Panc1 (cell line): Measurements from ENCODE around the gene CALHM1. TPM values are rescaled to one million over a fixed set of nuclear protein-coding genes. Genes with fewer than 3 reads are reported as not detected.

Experiments used
- ATAC-seq: fragments of 200-7000 bp; cut with Tn5 transposase; 2 replicates; pipeline ENCODE4 v1.9.1; 2020; ENCODE audit warnings: mild to moderate bottlenecking, moderate library complexity
- BruUV-seq: library from RNA; stranded (reverse); fragments of 400-500 nt; replicated peaks from 2 replicates; lab custom pipeline; 2021; lab: Mats Ljungman, UMichigan
- CTCF ChIA-PET: fragments of 300-600 bp; sonication (Branson Sonifier 250); formaldehyde crosslinking; loops from one replicate; lab custom pipeline; 2022; ENCODE audit warnings: antibody characterized with exemption; lab: Charles Lee
- POLR2A ChIA-PET: fragments of 300-600 bp; sonication (Branson Sonifier 250); formaldehyde crosslinking; loops from one replicate; lab custom pipeline; 2022; ENCODE audit warnings: antibody characterized with exemption; lab: Charles Lee
- DNase-seq: peaks from one replicate; pipeline ENCODE4 v3.0.0-alpha.2; 2010; ENCODE audit warnings: low read depth, low spot score
- H3K27ac ChIP-seq: 2 replicates; pipeline ENCODE4 v1.5.1; 2011; ENCODE audit warnings: mild to moderate bottlenecking, low read length, inconsistent platforms
- H3K27me3 ChIP-seq: fragments of 200-500 bp; sonication (Bioruptor generic); 2 replicates; pipeline ENCODE4 v1.6.0; 2014; ENCODE audit warnings: low read length, inconsistent platforms; ENCODE audit not compliant: control insufficient read depth, insufficient read depth
- H3K36me3 ChIP-seq: fragments of 200-500 bp; sonication (Bioruptor generic); 2 replicates; pipeline ENCODE4 v1.5.1; 2014; ENCODE audit warnings: inconsistent platforms, mild to moderate bottlenecking, low read length, moderate library complexity; ENCODE audit not compliant: control insufficient read depth, insufficient read depth
- H3K4me1 ChIP-seq: 2 replicates; pipeline ENCODE4 v1.5.1; 2011; ENCODE audit warnings: inconsistent platforms, mild to moderate bottlenecking, low read length, moderate library complexity; ENCODE audit not compliant: control insufficient read depth, insufficient read depth
- H3K4me3 ChIP-seq, 2 experiments: 2 replicates each; pipeline ENCODE4 v1.5.1; 2011 to 2012; ENCODE audit warnings: low read depth in 2 of 2, low read length in 2 of 2, mild to moderate bottlenecking in 2 of 2, inconsistent platforms in 1 of 2, moderate library complexity in 1 of 2
- H3K9me3 ChIP-seq: fragments of 200-500 bp; sonication (Bioruptor generic); 2 replicates; pipeline ENCODE4 v1.5.1; 2014; ENCODE audit warnings: low read depth, mild to moderate bottlenecking, inconsistent platforms, low read length, moderate library complexity; ENCODE audit not compliant: control insufficient read depth, insufficient read depth
- POLR2AphosphoS5 ChIP-seq: IDR thresholded peaks from 2 replicates; pipeline ENCODE4 v1.6.1; 2012; ENCODE audit warnings: mild to moderate bottlenecking, low read depth, low read length, moderate library complexity
- SIN3A ChIP-seq: IDR thresholded peaks from 2 replicates; pipeline ENCODE4 v1.6.1; 2012; ENCODE audit warnings: low read depth, mild to moderate bottlenecking, low read length, moderate library complexity, borderline replicate concordance; ENCODE audit not compliant: insufficient read depth
- TCF7L2 ChIP-seq: IDR thresholded peaks from 2 replicates; pipeline ENCODE4 v1.6.1; 2011; ENCODE audit warnings: mild to moderate bottlenecking, low read depth, low read length, inconsistent platforms
- in situ Hi-C: cut with HindIII; loops from 2 replicates; pipeline ENCODE4 v1.10.0; 2016; ENCODE audit warnings: low sequenced_read_pairs, low pct_unique_long_range_greater_than_20kb
- intact Hi-C: fragments of 100-400 bp; cut with micrococcal nuclease; formaldehyde crosslinking; loops from one replicate; pipeline ENCODE4 v1.10.0; 2022; ENCODE audit not compliant: unreplicated experiment
- total RNA-seq: library from RNA; stranded (reverse); gene quantifications from one replicate; pipeline ENCODE4 v1.2.1, GENCODE V29; 2021; ENCODE audit not compliant: unreplicated experiment
- TF ChIP-seq, protein P1 (sequence below), 2 experiments: IDR thresholded peaks; 2 replicates each; pipeline ENCODE4 v1.6.1; 2011 to 2012; ENCODE audit warnings: low read depth in 2 of 2, control low read depth in 1 of 2, low read length in 1 of 2, mild to moderate bottlenecking in 1 of 2, moderate library complexity in 1 of 2; ENCODE audit not compliant: insufficient read depth in 1 of 2
- TF ChIP-seq, protein P2 (sequence below): fragments of 450-650 bp; IDR thresholded peaks from 2 replicates; pipeline ENCODE4 v1.5.1; 2017; ENCODE audit warnings: mild to moderate bottlenecking

Gene CALHM1
- total RNA-seq, 1 experiment from 2014 or later: not detected

- H3K4me3 ChIP-seq: no peak overlapping the region
- TF ChIP-seq TCF7L2 (no peak), POLR2AphosphoS5 (no peak), SIN3A (no peak)
- TF ChIP-seq, protein P1, sequence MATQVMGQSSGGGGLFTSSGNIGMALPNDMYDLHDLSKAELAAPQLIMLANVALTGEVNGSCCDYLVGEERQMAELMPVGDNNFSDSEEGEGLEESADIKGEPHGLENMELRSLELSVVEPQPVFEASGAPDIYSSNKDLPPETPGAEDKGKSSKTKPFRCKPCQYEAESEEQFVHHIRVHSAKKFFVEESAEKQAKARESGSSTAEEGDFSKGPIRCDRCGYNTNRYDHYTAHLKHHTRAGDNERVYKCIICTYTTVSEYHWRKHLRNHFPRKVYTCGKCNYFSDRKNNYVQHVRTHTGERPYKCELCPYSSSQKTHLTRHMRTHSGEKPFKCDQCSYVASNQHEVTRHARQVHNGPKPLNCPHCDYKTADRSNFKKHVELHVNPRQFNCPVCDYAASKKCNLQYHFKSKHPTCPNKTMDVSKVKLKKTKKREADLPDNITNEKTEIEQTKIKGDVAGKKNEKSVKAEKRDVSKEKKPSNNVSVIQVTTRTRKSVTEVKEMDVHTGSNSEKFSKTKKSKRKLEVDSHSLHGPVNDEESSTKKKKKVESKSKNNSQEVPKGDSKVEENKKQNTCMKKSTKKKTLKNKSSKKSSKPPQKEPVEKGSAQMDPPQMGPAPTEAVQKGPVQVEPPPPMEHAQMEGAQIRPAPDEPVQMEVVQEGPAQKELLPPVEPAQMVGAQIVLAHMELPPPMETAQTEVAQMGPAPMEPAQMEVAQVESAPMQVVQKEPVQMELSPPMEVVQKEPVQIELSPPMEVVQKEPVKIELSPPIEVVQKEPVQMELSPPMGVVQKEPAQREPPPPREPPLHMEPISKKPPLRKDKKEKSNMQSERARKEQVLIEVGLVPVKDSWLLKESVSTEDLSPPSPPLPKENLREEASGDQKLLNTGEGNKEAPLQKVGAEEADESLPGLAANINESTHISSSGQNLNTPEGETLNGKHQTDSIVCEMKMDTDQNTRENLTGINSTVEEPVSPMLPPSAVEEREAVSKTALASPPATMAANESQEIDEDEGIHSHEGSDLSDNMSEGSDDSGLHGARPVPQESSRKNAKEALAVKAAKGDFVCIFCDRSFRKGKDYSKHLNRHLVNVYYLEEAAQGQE (IDR thresholded peaks at IDR 0.05; ENCODE audit: insufficient read depth in 1 of 2, low read depth in 2 of 2, low read length in 1 of 2): no peak
- TF ChIP-seq, protein P2, sequence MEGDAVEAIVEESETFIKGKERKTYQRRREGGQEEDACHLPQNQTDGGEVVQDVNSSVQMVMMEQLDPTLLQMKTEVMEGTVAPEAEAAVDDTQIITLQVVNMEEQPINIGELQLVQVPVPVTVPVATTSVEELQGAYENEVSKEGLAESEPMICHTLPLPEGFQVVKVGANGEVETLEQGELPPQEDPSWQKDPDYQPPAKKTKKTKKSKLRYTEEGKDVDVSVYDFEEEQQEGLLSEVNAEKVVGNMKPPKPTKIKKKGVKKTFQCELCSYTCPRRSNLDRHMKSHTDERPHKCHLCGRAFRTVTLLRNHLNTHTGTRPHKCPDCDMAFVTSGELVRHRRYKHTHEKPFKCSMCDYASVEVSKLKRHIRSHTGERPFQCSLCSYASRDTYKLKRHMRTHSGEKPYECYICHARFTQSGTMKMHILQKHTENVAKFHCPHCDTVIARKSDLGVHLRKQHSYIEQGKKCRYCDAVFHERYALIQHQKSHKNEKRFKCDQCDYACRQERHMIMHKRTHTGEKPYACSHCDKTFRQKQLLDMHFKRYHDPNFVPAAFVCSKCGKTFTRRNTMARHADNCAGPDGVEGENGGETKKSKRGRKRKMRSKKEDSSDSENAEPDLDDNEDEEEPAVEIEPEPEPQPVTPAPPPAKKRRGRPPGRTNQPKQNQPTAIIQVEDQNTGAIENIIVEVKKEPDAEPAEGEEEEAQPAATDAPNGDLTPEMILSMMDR: no peak
- no peaks in the 10 kb centered on the region for H3K36me3 ChIP-seq
- H3K27ac ChIP-seq: no peak overlapping the region
- H3K27me3 ChIP-seq: no peaks in the 10 kb centered on the region; the same call in 1 of the 2 replicates
- CTCF ChIA-PET: no interaction called here
- intact Hi-C loops (no loop called here), in situ Hi-C loops (no loop called here)
- BruUV-seq: no TSS peak
- no peaks in the 10 kb centered on the region for H3K4me1 ChIP-seq
- ATAC-seq (no peak), DNase-seq (no peak)
- H3K9me3 ChIP-seq: no peaks in the 10 kb centered on the region
- POLR2A ChIA-PET: no interaction called here
These were observed 8.0 kb upstream of the CALHM1 start for GRCh38 chr10:103466734-103467133.

DNA sequence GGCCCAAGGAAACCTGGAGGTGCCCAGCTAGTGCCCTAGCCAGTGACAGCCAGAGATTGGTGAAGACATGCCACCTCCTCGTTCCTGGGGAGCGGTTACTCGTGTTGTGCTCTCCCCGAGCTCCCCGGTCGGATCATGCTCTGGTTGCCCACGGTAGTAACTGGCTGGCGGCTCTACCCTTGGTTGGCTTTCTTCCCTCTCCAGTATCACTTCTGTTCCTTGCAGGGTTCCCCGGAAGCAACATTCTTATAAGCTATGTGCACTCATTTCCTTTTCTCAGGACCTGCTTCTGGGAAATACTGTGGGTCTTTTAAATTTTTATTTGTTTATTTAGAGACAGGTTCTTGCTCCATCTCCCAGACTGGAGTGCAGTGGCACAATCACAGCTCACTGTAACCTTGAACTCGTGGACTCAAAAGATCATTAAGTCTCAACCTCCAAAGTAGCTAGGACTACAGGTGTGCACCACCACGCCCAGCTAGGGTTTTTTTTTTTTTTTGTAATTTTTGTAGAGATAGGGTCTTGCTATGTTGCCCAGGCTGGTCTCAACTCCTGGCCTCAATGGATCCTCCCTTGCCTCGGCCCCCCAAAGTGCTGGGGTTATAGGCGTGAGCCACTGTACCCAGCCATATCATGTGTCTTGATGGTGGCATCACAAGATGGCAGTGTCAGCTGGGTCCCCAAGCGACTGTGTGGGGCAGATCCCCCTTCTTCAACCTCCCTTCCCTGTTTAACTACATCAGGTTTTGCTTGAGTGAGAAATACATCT is 6.9 kb upstream of the CALHM1 start:
- Histone ChIP-seq H3K4me1 (no peaks in the 10 kb centered on the region), H3K4me3 (no peak overlapping the region), H3K36me3 (no peaks in the 10 kb centered on the region), H3K27ac (no peak overlapping the region), H3K27me3 (no peaks in the 10 kb centered on the region; the same call in 1 of the 2 replicates), H3K9me3 (no peaks in the 10 kb centered on the region)
- in situ Hi-C loops: no loop called here
- ChIA-PET POLR2A (interaction anchor here (0.5 to 0.6 kb wide), 2 partner anchors 326 to 1296 kb away, joined by 6 to 9 read pairs; no protein-coding TSS in a partner anchor), CTCF (interaction anchor here (0.6 to 0.7 kb wide), 2 partner anchors 10 to 35 kb away, joined by 3 read pairs; no protein-coding TSS in a partner anchor)
- intact Hi-C loops: no loop called here
- DNase-seq: no peak
- TF ChIP-seq, protein P1 (IDR thresholded peaks at IDR 0.05; ENCODE audit: insufficient read depth in 1 of 2, low read depth in 2 of 2, low read length in 1 of 2): no peak
- TF ChIP-seq, protein P2: no peak
- TF ChIP-seq SIN3A: no peak
- no peak for TF ChIP-seq TCF7L2
- TF ChIP-seq POLR2AphosphoS5: no peak
- ATAC-seq: no peak
- BruUV-seq: no TSS peak
